Keratinocyte (primary cell): ENCODE results near the gene SFSWAP. TPM values are rescaled to one million over a fixed set of nuclear protein-coding genes. Genes with fewer than 3 reads are reported as not detected.
"Not testable (repeated sequence)": the region's sequence is repeated elsewhere in the genome, so short reads cannot be mapped to it uniquely, and the experiment has no call there.

Experiments used
- DNase-seq: peaks from one replicate; pipeline ENCODE4 v3.0.0-alpha.2; 2011; ENCODE audit warnings: low read depth, missing footprints, low spot score
- FAIRE-seq: peaks from 2 replicates; lab custom pipeline; 2011; peaks lifted over from hg19 to GRCh38; lab: Jason Lieb, UNC
- H2AFZ ChIP-seq: 2 replicates; pipeline ENCODE4 v1.6.0; 2012; ENCODE audit warnings: low read length, control low read depth, inconsistent platforms; ENCODE audit not compliant: control insufficient read depth
- H3K27ac ChIP-seq: 2 replicates; pipeline ENCODE4 v1.5.1; 2011; ENCODE audit warnings: low read length; ENCODE audit not compliant: control insufficient read depth, insufficient read depth
- H3K27me3 ChIP-seq: 3 replicates; pipeline ENCODE4 v1.6.0; 2011; ENCODE audit warnings: low read length; ENCODE audit not compliant: control insufficient read depth, insufficient read depth; ENCODE audit errors: extremely low read depth
- H3K36me3 ChIP-seq, 2 experiments: 2 replicates in 1 of 2; 3 replicates in 1 of 2; pipeline ENCODE4 v1.5.1; 2011; ENCODE audit warnings: low read length in 2 of 2, mild to moderate bottlenecking in 1 of 2; ENCODE audit not compliant: control insufficient read depth in 2 of 2, insufficient read depth in 2 of 2; ENCODE audit errors: extremely low read depth in 1 of 2
- H3K4me1 ChIP-seq: 3 replicates; pipeline ENCODE4 v1.5.1; 2011; ENCODE audit warnings: low read length; ENCODE audit not compliant: control insufficient read depth, insufficient read depth; ENCODE audit errors: extremely low read depth
- H3K4me2 ChIP-seq: 3 replicates; pipeline ENCODE4 v1.6.0; 2011; ENCODE audit warnings: low read depth, low read length; ENCODE audit not compliant: control insufficient read depth, insufficient read depth; ENCODE audit errors: extremely low read depth
- H3K4me3 ChIP-seq, 3 experiments: fragments of 200-600 bp in 1 of 3; sonication (generic) in 1 of 3; 2 replicates in 2 of 3; 3 replicates in 1 of 3; pipeline ENCODE4 v1.5.1; 2011 to 2016; ENCODE audit warnings: low read length in 3 of 3, mild to moderate bottlenecking in 3 of 3, control low read depth in 2 of 3, inconsistent platforms in 1 of 3, low read depth in 1 of 3, mixed read lengths in 1 of 3, mixed run types in 1 of 3, moderate library complexity in 1 of 3; ENCODE audit not compliant: control insufficient read depth in 2 of 3, insufficient read depth in 2 of 3; ENCODE audit errors: extremely low read depth in 1 of 3
- H3K79me2 ChIP-seq: 2 replicates; pipeline ENCODE4 v1.6.0; 2012; ENCODE audit warnings: low read length; ENCODE audit not compliant: control insufficient read depth, insufficient read depth
- H3K9ac ChIP-seq: 3 replicates; pipeline ENCODE4 v1.6.0; 2011; ENCODE audit warnings: low read length; ENCODE audit not compliant: control insufficient read depth, insufficient read depth; ENCODE audit errors: extremely low read depth
- H3K9me1 ChIP-seq: 3 replicates; pipeline ENCODE4 v1.6.0; 2011; ENCODE audit warnings: low read length; ENCODE audit not compliant: control insufficient read depth, insufficient read depth; ENCODE audit errors: extremely low read depth
- H3K9me3 ChIP-seq: 2 replicates; pipeline ENCODE4 v1.5.1; 2012; ENCODE audit warnings: low read depth, low read length; ENCODE audit not compliant: control insufficient read depth
- H4K20me1 ChIP-seq: 3 replicates; pipeline ENCODE4 v1.6.0; 2011; ENCODE audit warnings: low read length; ENCODE audit not compliant: control insufficient read depth, insufficient read depth; ENCODE audit errors: extremely low read depth
- CTCF ChIP-seq, 3 experiments: IDR thresholded peaks in 1 of 3; conservative IDR thresholded peaks in 1 of 3; optimal IDR thresholded peaks in 1 of 3; 2 replicates in 2 of 3; 3 replicates in 1 of 3; pipeline versions ENCODE3 to v1.5.1; 2011; ENCODE audit warnings: low read length in 3 of 3, mild to moderate bottlenecking in 3 of 3, moderate library complexity in 2 of 3, control low read depth in 1 of 3, inconsistent platforms in 1 of 3; ENCODE audit not compliant: insufficient read depth in 2 of 3; ENCODE audit errors: extremely low read depth in 1 of 3
- EZH2 ChIP-seq: IDR thresholded peaks from one replicate; pipeline ENCODE4 v1.6.1; 2012; ENCODE audit warnings: inconsistent platforms, mild to moderate bottlenecking, low read length, moderate library complexity
- dilution Hi-C: fragments of 300-500 bp; cut with MboI; formaldehyde crosslinking; loops from one replicate; pipeline ENCODE4 v1.7.0; 2020; ENCODE audit warnings: low sequenced_read_pairs; ENCODE audit not compliant: extremely low pct_ligation_motif_present
- polyA plus RNA-seq, 5 experiments: library from polyadenylated mRNA; depleted of rRNA in 3 of 5; stranded (reverse) in 3 of 5; stranded (forward) in 1 of 5; unstranded in 1 of 5; fragments of >200 nt; gene quantifications; 1 replicate in 1 of 5; 2 replicates in 3 of 5; 3 replicates in 1 of 5; pipeline versions ENCODE4 v1.2.1 to v1.2.3, GENCODE V29; 2011 to 2012; ENCODE audit warnings: missing spikeins in 2 of 5, low read depth in 1 of 5, low replicate concordance in 1 of 5

Gene SFSWAP
- polyA plus RNA-seq, 1 donor (not counting 4 experiments of a cell fraction or from before 2014, with no cell fraction given), result 13.1 TPM

- H3K9me1 ChIP-seq, result no peaks in the 10 kb centered on the region
- no peak for TF ChIP-seq EZH2
- no peak for TF ChIP-seq CTCF (optimal IDR thresholded peaks at IDR 0.05 in 1 of 3, IDR thresholded peaks at IDR 0.05 in 1 of 3, conservative IDR thresholded peaks at IDR 0.05 in 1 of 3; ENCODE audit: extremely low read depth in 1 of 3, insufficient read depth in 2 of 3, low read length in 3 of 3)
- H3K27me3 ChIP-seq, result no peaks in the 10 kb centered on the region
- dilution Hi-C loops, result no loop called here
- H3K9ac ChIP-seq, result no peak overlapping the region
- no peaks in the 10 kb centered on the region for H3K36me3 ChIP-seq
- no peaks in the 10 kb centered on the region for H4K20me1 ChIP-seq
- H3K4me2 ChIP-seq, result no peak overlapping the region
- no peaks in the 10 kb centered on the region for H3K79me2 ChIP-seq
- no peaks in the 10 kb centered on the region for H3K4me1 ChIP-seq
- FAIRE-seq, result no peak
- DNase-seq, result no peak
- H3K27ac ChIP-seq, result no peak overlapping the region
- H3K4me3 ChIP-seq, result no peak overlapping the region
- no peaks in the 10 kb centered on the region for H3K9me3 ChIP-seq
- H2AFZ ChIP-seq, result no peak overlapping the region
These were observed 34.3 kb upstream of the SFSWAP start for GRCh38 chr12:131676544-131676943.

- H3K79me2 ChIP-seq, H3K4me3 ChIP-seq, H3K9ac ChIP-seq, H3K4me2 ChIP-seq, H3K4me1 ChIP-seq, H4K20me1 ChIP-seq, H3K9me3 ChIP-seq, H3K9me1 ChIP-seq, H2AFZ ChIP-seq, DNase-seq, H3K27ac ChIP-seq, dilution Hi-C loops, H3K36me3 ChIP-seq, FAIRE-seq, H3K27me3 ChIP-seq: not testable (repeated sequence)
These were observed 33.8 kb upstream of the SFSWAP start for GRCh38 chr12:131677067-131677466.

- no peak overlapping the region for H3K9ac ChIP-seq
- H3K4me2 ChIP-seq, result no peak overlapping the region
- H3K79me2 ChIP-seq, result no peaks in the 10 kb centered on the region
- no peaks in the 10 kb centered on the region for H3K27me3 ChIP-seq
- no peaks in the 10 kb centered on the region for H4K20me1 ChIP-seq
- no peak overlapping the region for H3K4me3 ChIP-seq
- no peak for TF ChIP-seq EZH2
- no peak for TF ChIP-seq CTCF (optimal IDR thresholded peaks at IDR 0.05 in 1 of 3, IDR thresholded peaks at IDR 0.05 in 1 of 3, conservative IDR thresholded peaks at IDR 0.05 in 1 of 3; ENCODE audit: extremely low read depth in 1 of 3, insufficient read depth in 2 of 3, low read length in 3 of 3)
- dilution Hi-C loops, result no loop called here
- H3K27ac ChIP-seq, result no peak overlapping the region
- no peak overlapping the region for H2AFZ ChIP-seq
- no peaks in the 10 kb centered on the region for H3K9me3 ChIP-seq
- no peaks in the 10 kb centered on the region for H3K9me1 ChIP-seq
- DNase-seq (no peak), FAIRE-seq (no peak)
- H3K4me1 ChIP-seq, result no peaks in the 10 kb centered on the region
- H3K36me3 ChIP-seq, result no peaks in the 10 kb centered on the region
These were observed 33.2 kb upstream of the SFSWAP start for GRCh38 chr12:131677699-131678098.

- H3K27me3 ChIP-seq, H2AFZ ChIP-seq, H3K4me1 ChIP-seq, H3K9me3 ChIP-seq, DNase-seq, H3K79me2 ChIP-seq, H3K4me3 ChIP-seq, H3K4me2 ChIP-seq, dilution Hi-C loops, H3K36me3 ChIP-seq, H3K9me1 ChIP-seq, H4K20me1 ChIP-seq, H3K9ac ChIP-seq, FAIRE-seq, H3K27ac ChIP-seq: not testable (repeated sequence)
These were observed 32.3 kb upstream of the SFSWAP start for GRCh38 chr12:131678389-131679181.
